ENCODE measurements around the gene ADAP2. TPM values are rescaled to one million over a fixed set of nuclear protein-coding genes. Genes with fewer than 3 reads are reported as not detected.

ADAP2 gene
- total and polyA plus RNA-seq, 2 of the 8 experiments (the other 6 are each of a cell fraction or from before 2014, with no cell fraction given), result 0.76 to 1.1 TPM

GRCh38 chr17:30950189-30950588 is 28.4 kb downstream of the ADAP2 start (continued):
- no peak for TF ChIP-seq CHD7 (IDR thresholded peaks at IDR 0.05; ENCODE audit: insufficient replicate concordance, low read length)
- TF ChIP-seq RBBP5 (IDR thresholded peaks at IDR 0.05; ENCODE audit: borderline replicate concordance, low read depth, low read length), result no peak
- no peak for TF ChIP-seq RAD21 (IDR thresholded peaks at IDR 0.05 in 1 of 2, conservative IDR thresholded peaks at IDR 0.05 in 1 of 2; ENCODE audit: low read depth in 2 of 2, low read length in 2 of 2)
- TF ChIP-seq CBX5 (IDR thresholded peaks at IDR 0.05; ENCODE audit: low read depth, low read length), result no peak
- TF ChIP-seq POU5F1 (IDR thresholded peaks at IDR 0.05; ENCODE audit: low read depth, low read length), result no peak
- no peak for TF ChIP-seq CTBP2 (IDR thresholded peaks at IDR 0.05; ENCODE audit: borderline replicate concordance, insufficient read depth, insufficient read length, low read length)
- TF ChIP-seq KDM4A (IDR thresholded peaks at IDR 0.05; ENCODE audit: low read depth, low read length, severe bottlenecking), result no peak
- TF ChIP-seq ZNF274 (IDR thresholded peaks at IDR 0.05; ENCODE audit: borderline replicate concordance, extremely low read depth, low read length), result no peak
- no peak for TF ChIP-seq SIX5 (IDR thresholded peaks at IDR 0.05; ENCODE audit: low read depth, low read length)
- TF ChIP-seq HDAC2 (IDR thresholded peaks at IDR 0.05; ENCODE audit: borderline replicate concordance in 1 of 2, low read depth in 2 of 2, low read length in 2 of 2), result no peak
- no peak for TF ChIP-seq GABPA (IDR thresholded peaks at IDR 0.05; ENCODE audit: borderline replicate concordance, insufficient read depth, low read length)

All from H1 (cell line).